ENCODE data around the gene RAD23B.

Gene RAD23B

GRCh38 chr9:107275530-107275929, 7.5 kb upstream of the RAD23B start:
- ATAC-seq, result no peak
- TF ChIP-seq PATZ1 (CRISPR knock-in tag; IDR thresholded peaks at IDR 0.05; ENCODE audit: borderline replicate concordance) (no peak), SNAI2 (CRISPR knock-in tag; IDR thresholded peaks at IDR 0.05) (no peak), ZNF8 (CRISPR knock-in tag; IDR thresholded peaks at IDR 0.05) (no peak), TOX (CRISPR knock-in tag; IDR thresholded peaks at IDR 0.05; ENCODE audit: borderline replicate concordance) (no peak), ZFP3 (CRISPR knock-in tag; IDR thresholded peaks at IDR 0.05) (no peak), ZFP30 (CRISPR knock-in tag; IDR thresholded peaks at IDR 0.05) (no peak), RARB (CRISPR knock-in tag; IDR thresholded peaks at IDR 0.05) (no peak), ZNF565 (CRISPR knock-in tag; conservative IDR thresholded peaks at IDR 0.05; ENCODE audit: low read depth) (no peak), BACH2 (CRISPR knock-in tag; IDR thresholded peaks at IDR 0.05; ENCODE audit: borderline replicate concordance) (no peak), CREB5 (CRISPR knock-in tag; IDR thresholded peaks at IDR 0.05; ENCODE audit: low read depth) (no peak), GLIS3 (CRISPR knock-in tag; IDR thresholded peaks at IDR 0.05) (no peak), ZC3H10 (CRISPR knock-in tag; IDR thresholded peaks at IDR 0.05) (no peak), TSHZ2 (CRISPR knock-in tag; IDR thresholded peaks at IDR 0.05) (no peak), ARNTL (CRISPR knock-in tag; IDR thresholded peaks at IDR 0.05; ENCODE audit: borderline replicate concordance, low read depth) (no peak), TCF4 (CRISPR knock-in tag; IDR thresholded peaks at IDR 0.05; ENCODE audit: borderline replicate concordance) (no peak), OSR1 (CRISPR knock-in tag; IDR thresholded peaks at IDR 0.05) (no peak), POU6F1 (CRISPR knock-in tag; IDR thresholded peaks at IDR 0.05; ENCODE audit: borderline replicate concordance, low read depth) (no peak)

GRCh38 chr9:107276966-107277710, 5.9 kb upstream of the RAD23B start:
- no peak for TF ChIP-seq TSHZ2 (CRISPR knock-in tag; IDR thresholded peaks at IDR 0.05)
- peak; percentile 45 for TF ChIP-seq ISL1 (CRISPR knock-in tag; IDR thresholded peaks at IDR 0.05)
- no peak for TF ChIP-seq OSR1 (CRISPR knock-in tag; IDR thresholded peaks at IDR 0.05)
- no peak; the same call in 2 of the 3 replicates for ATAC-seq

- TF ChIP-seq TOX (CRISPR knock-in tag; IDR thresholded peaks at IDR 0.05; ENCODE audit: borderline replicate concordance) (no peak), RARB (CRISPR knock-in tag; IDR thresholded peaks at IDR 0.05) (no peak), ZC3H10 (CRISPR knock-in tag; IDR thresholded peaks at IDR 0.05) (no peak), TCF4 (CRISPR knock-in tag; IDR thresholded peaks at IDR 0.05; ENCODE audit: borderline replicate concordance) (no peak), TSHZ2 (CRISPR knock-in tag; IDR thresholded peaks at IDR 0.05) (no peak), SNAI2 (CRISPR knock-in tag; IDR thresholded peaks at IDR 0.05) (no peak), POU6F1 (CRISPR knock-in tag; IDR thresholded peaks at IDR 0.05; ENCODE audit: borderline replicate concordance, low read depth) (no peak), ZFP3 (CRISPR knock-in tag; IDR thresholded peaks at IDR 0.05) (no peak), CSDC2 (CRISPR knock-in tag; IDR thresholded peaks at IDR 0.05) (no peak), OSR1 (CRISPR knock-in tag; IDR thresholded peaks at IDR 0.05) (no peak), ESRRG (CRISPR knock-in tag; IDR thresholded peaks at IDR 0.05) (no peak), ZNF70 (CRISPR knock-in tag; IDR thresholded peaks at IDR 0.05) (no peak), ZNF8 (CRISPR knock-in tag; IDR thresholded peaks at IDR 0.05) (no peak)
- no peak for ATAC-seq
Measured at GRCh38 chr9:107277801-107278200, 5.3 kb upstream of the RAD23B start.
